Neutrophil (primary cell): Measurements from ENCODE around the gene SPR.

ENCODE experiments used
- H3K27ac ChIP-seq: fragments of 200-600 bp; sonication (generic); 2 replicates; pipeline ENCODE4 v1.5.1; 2016; ENCODE audit warnings: mild to moderate bottlenecking, moderate library complexity
- H3K27me3 ChIP-seq: fragments of 200-600 bp; sonication (generic); 2 replicates; pipeline ENCODE4 v1.6.0; 2016; ENCODE audit warnings: mild to moderate bottlenecking
- H3K36me3 ChIP-seq: fragments of 200-600 bp; sonication (generic); 2 replicates; pipeline ENCODE4 v1.5.1; 2017
- H3K4me1 ChIP-seq, 2 experiments: fragments of 200-600 bp in 1 of 2; sonication (generic) in 1 of 2; 1 replicate in 1 of 2; 2 replicates in 1 of 2; pipeline versions ENCODE4 v1.5.1 to v1.6.1; 2013 to 2016; ENCODE audit warnings: low read depth in 1 of 2, low read length in 1 of 2, mild to moderate bottlenecking in 1 of 2, moderate library complexity in 1 of 2; ENCODE audit not compliant: control insufficient read depth in 1 of 2, insufficient read depth in 1 of 2
- H3K4me3 ChIP-seq, 2 experiments: fragments of 200-600 bp in 1 of 2; sonication (generic) in 1 of 2; 1 replicate in 1 of 2; 2 replicates in 1 of 2; pipeline ENCODE4 v1.5.1; 2013 to 2016; ENCODE audit warnings: low read depth in 1 of 2, low read length in 1 of 2, mild to moderate bottlenecking in 1 of 2, moderate library complexity in 1 of 2
- H3K9me3 ChIP-seq: fragments of 200-600 bp; sonication (generic); 2 replicates; pipeline ENCODE4 v1.5.1; 2016
- CTCF ChIP-seq: fragments of 200-600 bp; sonication (generic); IDR thresholded peaks from 2 replicates; pipeline ENCODE4 v1.5.1; 2016; ENCODE audit warnings: antibody characterized with exemption

Gene SPR

GRCh38 chr2:72847534-72848315 lies 39.5 kb upstream of the SPR start:
- Histone ChIP-seq H3K27me3 (peaks cover 36% of the 10 kb centered on the region), H3K9me3 (no peaks in the 10 kb centered on the region), H3K36me3 (no peaks in the 10 kb centered on the region), H3K27ac (no peak overlapping the region), H3K4me1 (no peaks in the 10 kb centered on the region), H3K4me3 (no peak overlapping the region)
- no peak for TF ChIP-seq CTCF

GRCh38 chr2:72848436-72849137 lies 38.6 kb upstream of the SPR start:
- peaks cover 42% of the 10 kb centered on the region for H3K27me3 ChIP-seq
- no peak for TF ChIP-seq CTCF
- H3K27ac ChIP-seq = no peak overlapping the region
- H3K4me3 ChIP-seq = no peak overlapping the region
- no peaks in the 10 kb centered on the region for H3K9me3 ChIP-seq
- no peaks in the 10 kb centered on the region for H3K4me1 ChIP-seq
- H3K36me3 ChIP-seq = no peaks in the 10 kb centered on the region

- H3K4me3 ChIP-seq = no peak overlapping the region
- no peaks in the 10 kb centered on the region for H3K36me3 ChIP-seq
- peaks cover 47% of the 10 kb centered on the region for H3K27me3 ChIP-seq
- no peak overlapping the region for H3K27ac ChIP-seq
- H3K9me3 ChIP-seq = no peaks in the 10 kb centered on the region
- H3K4me1 ChIP-seq = no peaks in the 10 kb centered on the region
- TF ChIP-seq CTCF = no peak
Measured at GRCh38 chr2:72849138-72849462, 38.1 kb upstream of the SPR start.

GRCh38 chr2:72851333-72851732 lies 35.9 kb upstream of the SPR start:
- H3K4me1 ChIP-seq = no peaks in the 10 kb centered on the region
- peaks cover 68% of the 10 kb centered on the region for H3K27me3 ChIP-seq
- no peak overlapping the region for H3K27ac ChIP-seq
- TF ChIP-seq CTCF = no peak
- H3K36me3 ChIP-seq = no peaks in the 10 kb centered on the region
- H3K4me3 ChIP-seq = no peak overlapping the region
- H3K9me3 ChIP-seq = no peaks in the 10 kb centered on the region

GRCh38 chr2:72859831-72860262 lies 27.4 kb upstream of the SPR start:
- peaks cover 4 to 6% of the 10 kb centered on the region in 2 experiments for H3K4me1 ChIP-seq
- H3K27ac ChIP-seq = no peak overlapping the region
- H3K4me3 ChIP-seq = no peak overlapping the region
- no peak for TF ChIP-seq CTCF
- H3K27me3 ChIP-seq = peaks cover 90% of the 10 kb centered on the region
- no peaks in the 10 kb centered on the region for H3K9me3 ChIP-seq
- H3K36me3 ChIP-seq = no peaks in the 10 kb centered on the region
